PC-3 (cell line): ENCODE data around the gene ACO1. TPM values are rescaled to one million over a fixed set of nuclear protein-coding genes. Genes with fewer than 3 reads are reported as not detected.

Experiments used
- ATAC-seq: fragments of 200-7000 bp; cut with Tn5 transposase; 2 replicates; pipeline ENCODE4 v1.9.1; 2020; ENCODE audit warnings: mild to moderate bottlenecking, moderate library complexity
- BruUV-seq: library from RNA; stranded (reverse); fragments of 400-500 nt; replicated peaks from 2 replicates; lab custom pipeline; 2021; lab: Mats Ljungman, UMichigan
- CTCF ChIA-PET: fragments of 300-600 bp; sonication (Branson Sonifier 250); formaldehyde crosslinking; loops from one replicate; lab custom pipeline; 2022; ENCODE audit warnings: antibody characterized with exemption; lab: Charles Lee
- POLR2A ChIA-PET: fragments of 300-600 bp; sonication (Branson Sonifier 250); formaldehyde crosslinking; loops from one replicate; lab custom pipeline; 2022; ENCODE audit warnings: antibody characterized with exemption; ENCODE audit not compliant: unreplicated experiment; lab: Charles Lee
- DNase-seq: peaks from one replicate; pipeline ENCODE4 v3.0.0-alpha.2; 2015
- H2AFZ ChIP-seq: fragments of 300-600 bp; sonication (generic); 2 replicates; pipeline ENCODE4 v1.6.0; 2016; ENCODE audit warnings: antibody characterized with exemption, low read length
- H3F3A ChIP-seq: fragments of 300-600 bp; sonication (generic); one replicate; pipeline ENCODE4 v1.6.0; 2017; ENCODE audit warnings: antibody characterized with exemption, low read length, control low read depth, mild to moderate bottlenecking; ENCODE audit not compliant: unreplicated experiment
- H3K27ac ChIP-seq: fragments of 300-600 bp; sonication (generic); 2 replicates; pipeline ENCODE4 v1.5.1; 2016; ENCODE audit warnings: mild to moderate bottlenecking, low read length
- H3K27me3 ChIP-seq: fragments of 300-600 bp; sonication (generic); 2 replicates; pipeline ENCODE4 v1.6.1; 2016; ENCODE audit warnings: low read length, mixed read lengths
- H3K36me3 ChIP-seq: fragments of 300-600 bp; sonication (generic); 2 replicates; pipeline ENCODE4 v1.6.1; 2016; ENCODE audit warnings: low read depth, mixed run types, low read length, mixed read lengths
- H3K4me1 ChIP-seq: fragments of 300-600 bp; sonication (generic); 2 replicates; pipeline ENCODE4 v1.5.1; 2016; ENCODE audit warnings: low read length; ENCODE audit not compliant: insufficient read depth
- H3K4me2 ChIP-seq: fragments of 300-600 bp; sonication (generic); 2 replicates; pipeline ENCODE4 v1.6.0; 2016; ENCODE audit warnings: low read length
- H3K4me3 ChIP-seq: fragments of 300-600 bp; sonication (generic); 2 replicates; pipeline ENCODE4 v1.5.1; 2016; ENCODE audit warnings: mild to moderate bottlenecking, low read length, mixed read lengths
- H3K79me2 ChIP-seq: fragments of 300-600 bp; sonication (generic); 2 replicates; pipeline ENCODE4 v1.6.1; 2017; ENCODE audit warnings: low read length, mixed read lengths
- H3K9ac ChIP-seq: fragments of 300-600 bp; sonication (generic); 2 replicates; pipeline ENCODE4 v1.6.0; 2016; ENCODE audit warnings: mild to moderate bottlenecking, low read length
- H3K9me2 ChIP-seq: fragments of 300-600 bp; sonication (generic); replicated peaks from 2 replicates; pipeline ENCODE4 v1.6.1; 2016; ENCODE audit warnings: mixed run types, low read length, mixed read lengths
- H3K9me3 ChIP-seq: fragments of 300-600 bp; sonication (generic); 2 replicates; pipeline ENCODE4 v1.6.1; 2016; ENCODE audit warnings: low read length, mixed read lengths
- H4K20me1 ChIP-seq: fragments of 300-600 bp; sonication (generic); 2 replicates; pipeline ENCODE4 v1.6.1; 2016; ENCODE audit warnings: low read length, mixed read lengths
- EZH2 ChIP-seq: fragments of 300-600 bp; sonication (generic); IDR thresholded peaks from one replicate; pipeline ENCODE4 v1.6.1; 2017; ENCODE audit warnings: antibody characterized with exemption, mild to moderate bottlenecking, low read length; ENCODE audit not compliant: unreplicated experiment
- EZH2phosphoT487 ChIP-seq: fragments of 300-600 bp; sonication (generic); IDR thresholded peaks from 2 replicates; pipeline ENCODE4 v1.6.1; 2018; ENCODE audit warnings: mild to moderate bottlenecking, antibody characterized with exemption, low read length, borderline replicate concordance
- intact Hi-C: fragments of 100-400 bp; cut with micrococcal nuclease; formaldehyde crosslinking; loops from 2 replicates; pipeline ENCODE4 v1.9.0; 2023
- total RNA-seq: library from RNA; depleted of rRNA; stranded (reverse); fragments of >200 nt; gene quantifications from 2 replicates; pipeline ENCODE4 v1.2.3, GENCODE V29; 2014
- TF ChIP-seq, protein P1 (sequence below): fragments of 300-600 bp; sonication (generic); conservative IDR thresholded peaks from 2 replicates; pipeline ENCODE4 v1.5.1; 2017; ENCODE audit warnings: antibody characterized with exemption, low read depth, mild to moderate bottlenecking, low read length

Gene ACO1
- total RNA-seq, 1 experiment from 2014 or later, result 26.0 TPM

DNA sequence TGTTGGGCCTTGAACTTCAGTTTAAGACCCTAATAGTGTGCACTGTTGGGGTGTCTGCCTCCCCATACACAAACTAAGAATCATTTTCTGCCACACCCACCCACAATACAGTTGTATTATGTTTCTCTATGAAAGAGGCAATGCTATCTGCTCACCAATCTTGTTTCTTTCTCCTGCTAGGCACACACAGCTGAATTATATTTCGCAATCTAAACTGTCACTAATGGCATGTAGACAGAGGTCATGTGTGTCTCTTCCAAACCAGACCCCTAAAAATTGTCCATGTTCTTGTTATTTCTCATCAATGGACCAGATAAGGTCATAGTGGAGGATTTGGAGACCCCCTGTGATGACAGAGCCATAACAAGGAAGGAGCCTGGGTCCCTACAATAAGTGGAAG, 84.3 kb downstream of the ACO1 start:
- Histone ChIP-seq H3K27ac (no peak overlapping the region), H3K4me1 (no peaks in the 10 kb centered on the region), H3K36me3 (no peaks in the 10 kb centered on the region), H4K20me1 (no peaks in the 10 kb centered on the region), H3K9ac (no peak overlapping the region), H3K4me3 (no peak overlapping the region), H3K27me3 (no peaks in the 10 kb centered on the region), H3F3A (no peaks in the 10 kb centered on the region), H3K4me2 (no peak overlapping the region), H3K9me2 (no peaks in the 10 kb centered on the region), H3K79me2 (no peaks in the 10 kb centered on the region), H2AFZ (no peak overlapping the region), H3K9me3 (no peaks in the 10 kb centered on the region)
- intact Hi-C loops, result no loop called here
- no peak for DNase-seq
- no peak for ATAC-seq
- TF ChIP-seq, protein P1, sequence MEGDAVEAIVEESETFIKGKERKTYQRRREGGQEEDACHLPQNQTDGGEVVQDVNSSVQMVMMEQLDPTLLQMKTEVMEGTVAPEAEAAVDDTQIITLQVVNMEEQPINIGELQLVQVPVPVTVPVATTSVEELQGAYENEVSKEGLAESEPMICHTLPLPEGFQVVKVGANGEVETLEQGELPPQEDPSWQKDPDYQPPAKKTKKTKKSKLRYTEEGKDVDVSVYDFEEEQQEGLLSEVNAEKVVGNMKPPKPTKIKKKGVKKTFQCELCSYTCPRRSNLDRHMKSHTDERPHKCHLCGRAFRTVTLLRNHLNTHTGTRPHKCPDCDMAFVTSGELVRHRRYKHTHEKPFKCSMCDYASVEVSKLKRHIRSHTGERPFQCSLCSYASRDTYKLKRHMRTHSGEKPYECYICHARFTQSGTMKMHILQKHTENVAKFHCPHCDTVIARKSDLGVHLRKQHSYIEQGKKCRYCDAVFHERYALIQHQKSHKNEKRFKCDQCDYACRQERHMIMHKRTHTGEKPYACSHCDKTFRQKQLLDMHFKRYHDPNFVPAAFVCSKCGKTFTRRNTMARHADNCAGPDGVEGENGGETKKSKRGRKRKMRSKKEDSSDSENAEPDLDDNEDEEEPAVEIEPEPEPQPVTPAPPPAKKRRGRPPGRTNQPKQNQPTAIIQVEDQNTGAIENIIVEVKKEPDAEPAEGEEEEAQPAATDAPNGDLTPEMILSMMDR, result no peak
- TF ChIP-seq EZH2phosphoT487 (no peak), EZH2 (no peak)
- ChIA-PET CTCF (no interaction called here), POLR2A (interaction anchor here (0.7 kb wide), 1 partner anchor 112 kb away, joined by 8 read pairs; no protein-coding TSS in a partner anchor)
- BruUV-seq, result no TSS peak

DNA sequence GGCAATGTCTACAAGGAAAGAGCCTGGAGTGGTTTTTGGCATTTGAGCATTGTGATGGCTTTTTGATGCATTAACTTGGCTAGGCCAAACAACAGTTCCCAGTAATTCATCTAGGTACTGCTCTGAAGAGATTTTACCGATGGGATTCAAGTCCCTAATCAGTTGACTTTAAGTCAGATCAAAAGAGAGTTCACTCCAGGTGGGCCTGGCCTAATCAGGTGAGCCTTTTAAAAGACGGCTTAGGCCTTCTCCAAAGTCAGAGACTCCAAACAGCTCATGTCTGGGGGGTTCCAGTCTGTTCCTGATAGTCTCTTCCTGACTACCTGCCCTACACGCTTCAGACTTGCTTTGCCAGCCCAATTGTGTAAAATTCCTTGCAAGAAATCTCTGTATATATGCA, 87.9 kb downstream of the ACO1 start:
- no peak overlapping the region for H3K4me3 ChIP-seq
- POLR2A ChIA-PET, result no interaction called here

DNA sequence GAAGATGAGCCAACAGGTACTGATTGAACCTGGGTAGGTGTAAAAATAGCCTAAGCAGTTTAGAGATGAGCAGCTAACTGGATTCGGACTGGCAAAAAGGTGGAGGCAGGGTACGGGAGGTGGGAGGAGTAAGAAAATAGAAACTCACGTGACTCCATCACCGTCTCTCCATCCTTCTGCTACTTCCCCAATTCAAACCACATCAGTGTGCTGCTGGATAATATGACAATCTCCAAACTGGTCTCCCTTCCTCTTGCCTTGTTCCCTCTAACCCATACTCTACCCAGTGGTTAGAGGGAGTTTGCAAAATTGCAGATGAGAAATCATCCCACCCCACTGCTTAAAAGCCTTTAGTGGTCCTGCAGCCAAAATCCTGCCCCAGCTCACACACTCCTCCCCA, 98.9 kb downstream of the ACO1 start:
- no peaks in the 10 kb centered on the region for H3K79me2 ChIP-seq
- DNase-seq (no peak), ATAC-seq (no peak)
- TF ChIP-seq, protein P1, result no peak
- TF ChIP-seq EZH2 (no peak), EZH2phosphoT487 (no peak)
- no peaks in the 10 kb centered on the region for H3K9me3 ChIP-seq
- H3K9ac ChIP-seq, result no peak overlapping the region
- CTCF ChIA-PET, result no interaction called here
- no peaks in the 10 kb centered on the region for H3K9me2 ChIP-seq
- BruUV-seq, result no TSS peak
- no peak overlapping the region for H3K4me2 ChIP-seq
- H3F3A ChIP-seq, result no peaks in the 10 kb centered on the region
- H3K27me3 ChIP-seq, result no peaks in the 10 kb centered on the region
- intact Hi-C loops, result no loop called here
- H4K20me1 ChIP-seq, result no peaks in the 10 kb centered on the region
- no peak overlapping the region for H3K27ac ChIP-seq
- peaks cover 6% of the 10 kb centered on the region; the same call in 1 of the 2 replicates for H3K36me3 ChIP-seq
- H3K4me3 ChIP-seq, result no peak overlapping the region
- no peak overlapping the region for H2AFZ ChIP-seq
- H3K4me1 ChIP-seq, result no peaks in the 10 kb centered on the region
- POLR2A ChIA-PET, result no interaction called here

More for the DNA sequence above, 87.9 kb downstream of the ACO1 start:
- no peaks in the 10 kb centered on the region for H3F3A ChIP-seq
- no peaks in the 10 kb centered on the region for H3K27me3 ChIP-seq
- DNase-seq, result no peak
- no TSS peak for BruUV-seq
- no peaks in the 10 kb centered on the region for H3K36me3 ChIP-seq
- H3K4me2 ChIP-seq, result no peak overlapping the region
- CTCF ChIA-PET, result no interaction called here
- H3K9ac ChIP-seq, result no peak overlapping the region
- TF ChIP-seq EZH2phosphoT487 (no peak), EZH2 (no peak)
- TF ChIP-seq, protein P1, result no peak
- no peak overlapping the region for H3K27ac ChIP-seq
- H3K9me2 ChIP-seq, result no peaks in the 10 kb centered on the region
- no peak for ATAC-seq
- H3K79me2 ChIP-seq, result no peaks in the 10 kb centered on the region
- intact Hi-C loops, result no loop called here
- H4K20me1 ChIP-seq, result no peaks in the 10 kb centered on the region
- H3K9me3 ChIP-seq, result no peaks in the 10 kb centered on the region
- H2AFZ ChIP-seq, result no peak overlapping the region
- H3K4me1 ChIP-seq, result no peaks in the 10 kb centered on the region
